GM18870 (cell line): ENCODE measurements around the gene TRAF2.

Experiments used
- ATAC-seq: cut with Tn5 transposase; IDR thresholded peaks from one replicate; pipeline ENCODE4 v1.9.1; 2021; ENCODE audit warnings: moderate library complexity; ENCODE audit not compliant: unreplicated experiment

TRAF2 gene

GRCh38 chr9:136958473-136958872 lies 72.2 kb downstream of the TRAF2 start:
- no peak for ATAC-seq

GRCh38 chr9:136958898-136959850 lies 72.9 kb downstream of the TRAF2 start:
- ATAC-seq, result no peak

DNA sequence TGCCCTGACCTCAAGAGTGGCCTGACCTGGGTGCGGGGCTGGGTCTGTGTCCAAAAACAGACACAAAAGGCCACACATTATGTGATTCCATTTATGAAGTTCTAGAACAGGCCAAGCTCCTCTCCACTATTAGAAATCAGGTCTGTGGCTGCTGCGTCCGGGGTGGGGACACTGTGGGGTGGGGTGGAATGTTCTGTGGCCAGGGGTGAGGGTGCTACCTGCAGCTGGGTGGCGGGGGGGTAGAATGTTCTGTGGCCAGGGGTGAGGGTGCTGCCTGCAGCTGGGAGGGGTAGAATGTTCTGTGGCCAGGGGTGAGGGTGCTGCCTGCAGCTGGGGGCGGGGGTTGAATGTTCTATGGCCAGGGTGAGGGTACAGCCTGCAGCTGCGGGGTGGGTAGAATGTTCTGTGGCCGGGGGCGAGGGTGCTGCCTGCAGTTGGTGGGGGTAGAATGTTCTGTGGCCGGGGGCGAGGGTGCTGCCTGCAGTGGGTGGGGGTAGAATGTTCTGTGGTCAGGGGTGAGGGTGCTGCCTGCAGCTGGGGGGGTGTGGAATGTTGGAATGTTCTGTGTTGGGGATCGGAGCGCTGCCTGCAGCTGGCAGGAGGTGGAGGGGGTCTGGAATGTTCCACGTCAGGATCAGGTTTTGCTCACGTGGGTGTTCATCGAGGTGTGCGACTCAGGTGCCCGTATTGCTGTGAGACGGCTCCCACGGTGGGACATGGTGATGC lies 74.1 kb downstream of the TRAF2 start:
- ATAC-seq, result no peak

- no peak for ATAC-seq
Measured at GRCh38 chr9:136960938-136961275, 74.6 kb downstream of the TRAF2 start.

DNA sequence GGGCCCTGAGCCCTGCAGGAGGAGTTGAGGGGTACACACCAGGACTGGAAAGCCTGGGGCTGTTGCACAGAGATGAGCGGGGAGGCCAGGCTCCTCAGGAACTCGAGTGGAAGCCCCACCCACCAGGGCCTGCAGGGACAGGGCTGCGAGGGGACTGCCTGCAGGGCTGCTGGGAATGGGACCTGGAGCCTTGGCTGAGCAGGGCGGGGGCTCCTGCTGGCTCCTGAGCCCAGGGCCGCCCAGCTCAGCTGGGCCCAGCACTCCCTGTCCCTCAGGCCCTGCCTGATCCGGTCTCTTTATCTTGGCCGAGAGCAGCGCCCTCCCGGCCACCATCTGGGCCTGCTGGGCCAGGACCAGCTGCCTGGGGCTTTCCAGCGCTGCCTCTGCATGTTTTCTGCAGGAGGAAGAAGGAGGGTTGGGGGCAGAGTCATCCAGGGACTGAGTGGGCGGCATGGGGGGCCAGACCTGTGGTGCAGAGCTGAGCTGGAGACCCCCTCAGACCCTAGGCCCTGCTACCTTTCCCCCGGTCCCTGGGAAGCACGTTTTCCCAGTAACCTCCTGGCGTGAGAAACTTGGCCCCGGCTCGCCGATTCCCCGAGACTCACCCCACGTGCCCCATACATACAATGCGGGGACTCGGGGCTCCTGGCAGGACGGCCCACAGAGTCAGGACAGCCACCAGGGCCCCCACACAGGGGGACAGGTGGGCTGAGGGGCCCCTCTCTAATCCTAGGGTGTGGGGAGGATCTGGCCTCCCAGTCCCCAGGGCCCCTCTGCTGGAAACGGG lies 75.2 kb downstream of the TRAF2 start:
- ATAC-seq, result no peak

GRCh38 chr9:136962163-136962562 lies 75.8 kb downstream of the TRAF2 start:
- ATAC-seq, result no peak

DNA sequence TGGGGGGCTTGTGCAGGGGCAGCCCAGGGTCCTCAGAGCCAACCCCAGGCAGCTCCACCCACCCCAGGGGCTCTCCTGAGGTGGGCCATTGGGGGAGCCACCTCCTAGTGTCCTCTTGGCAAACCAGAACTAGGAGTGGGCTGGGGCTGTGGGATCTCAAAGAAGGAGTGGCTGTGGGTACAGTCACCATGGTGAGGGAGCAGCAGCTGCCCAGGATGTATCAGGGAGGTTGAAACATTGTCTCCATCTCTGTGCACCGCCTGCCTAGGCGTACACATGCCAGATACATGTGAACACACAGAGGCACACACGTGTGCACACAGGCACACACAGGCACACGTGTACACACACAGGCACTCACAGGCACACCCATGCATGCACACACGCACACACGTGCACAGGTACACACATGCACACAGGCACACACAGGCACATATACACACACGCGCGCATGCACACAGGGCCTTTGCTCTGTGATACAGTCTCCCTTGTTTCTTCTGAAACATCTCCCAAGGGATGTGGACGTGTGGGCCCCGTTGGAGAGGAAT lies 76.5 kb downstream of the TRAF2 start:
- no peak for ATAC-seq

DNA sequence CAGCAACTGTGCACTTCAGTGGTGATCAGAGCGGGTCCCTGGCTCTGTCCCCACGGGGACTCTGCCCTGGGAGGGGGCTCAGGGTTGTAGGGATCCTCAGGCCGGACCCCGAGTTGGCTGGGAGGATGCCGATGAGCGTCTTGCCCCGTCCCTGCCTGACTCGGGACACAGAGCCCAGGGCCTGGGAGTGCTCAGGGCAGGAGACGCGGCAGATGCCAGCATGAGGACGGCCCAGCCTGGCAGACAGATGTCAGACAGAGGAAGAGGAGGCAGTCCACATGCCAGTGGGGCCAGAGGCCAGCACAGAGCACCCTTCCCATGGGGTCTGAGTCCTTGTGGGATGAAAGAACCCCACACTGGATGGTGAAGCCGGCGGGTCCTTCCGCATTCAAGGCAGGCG lies 77.0 kb downstream of the TRAF2 start:
- no peak for ATAC-seq

DNA sequence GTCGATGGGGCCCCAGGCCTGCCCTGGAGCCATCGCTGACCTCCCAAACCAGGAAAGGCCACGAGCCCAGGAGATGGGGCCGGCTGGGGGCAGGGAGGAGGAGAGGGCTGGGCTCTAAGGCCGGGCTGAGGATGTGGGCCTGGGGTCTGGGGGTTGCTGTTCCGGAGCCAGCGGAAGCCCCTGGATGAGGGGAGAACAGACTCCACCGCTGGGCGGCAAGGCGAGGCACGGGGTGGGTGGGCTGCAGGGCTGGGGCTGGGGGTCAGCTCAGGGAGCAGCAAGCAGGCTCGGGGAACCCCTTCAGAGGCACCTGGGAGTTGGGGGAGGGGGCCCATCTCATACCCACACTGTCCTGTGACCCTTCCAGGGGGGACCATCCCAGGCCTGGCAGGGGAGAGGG lies 77.4 kb downstream of the TRAF2 start:
- ATAC-seq, result no peak

GRCh38 chr9:136964171-136964689 lies 77.9 kb downstream of the TRAF2 start:
- no peak for ATAC-seq

DNA sequence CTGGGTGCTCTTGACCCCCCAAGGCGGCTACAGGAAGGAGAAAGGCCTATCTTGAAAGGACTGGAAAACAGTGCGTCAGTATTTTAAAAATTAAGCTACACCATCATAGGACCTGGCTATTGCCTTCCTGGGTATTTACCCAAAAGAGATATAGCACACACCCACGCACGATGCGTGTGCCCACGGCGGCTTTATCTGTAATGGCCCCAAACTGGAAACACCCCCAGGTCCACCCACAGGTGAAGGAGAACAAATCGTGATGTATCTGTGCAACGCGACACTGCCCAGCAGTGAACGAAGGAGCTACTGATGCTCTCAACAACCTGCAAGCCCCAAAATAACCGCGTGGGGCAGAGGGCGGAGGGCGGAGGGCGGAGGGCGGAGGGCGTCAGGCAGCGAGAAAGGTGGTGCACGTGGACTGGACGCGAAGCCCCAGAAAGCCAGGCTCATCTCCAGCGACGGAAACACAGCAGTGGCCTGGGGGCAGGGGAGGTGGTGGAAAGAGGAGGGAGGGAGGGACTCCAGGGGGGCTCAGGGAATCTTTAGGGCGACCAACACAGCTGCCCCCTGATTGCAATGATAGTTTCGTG lies 78.6 kb downstream of the TRAF2 start:
- no peak for ATAC-seq

GRCh38 chr9:136965771-136966484 lies 79.6 kb downstream of the TRAF2 start:
- ATAC-seq, result no peak

DNA sequence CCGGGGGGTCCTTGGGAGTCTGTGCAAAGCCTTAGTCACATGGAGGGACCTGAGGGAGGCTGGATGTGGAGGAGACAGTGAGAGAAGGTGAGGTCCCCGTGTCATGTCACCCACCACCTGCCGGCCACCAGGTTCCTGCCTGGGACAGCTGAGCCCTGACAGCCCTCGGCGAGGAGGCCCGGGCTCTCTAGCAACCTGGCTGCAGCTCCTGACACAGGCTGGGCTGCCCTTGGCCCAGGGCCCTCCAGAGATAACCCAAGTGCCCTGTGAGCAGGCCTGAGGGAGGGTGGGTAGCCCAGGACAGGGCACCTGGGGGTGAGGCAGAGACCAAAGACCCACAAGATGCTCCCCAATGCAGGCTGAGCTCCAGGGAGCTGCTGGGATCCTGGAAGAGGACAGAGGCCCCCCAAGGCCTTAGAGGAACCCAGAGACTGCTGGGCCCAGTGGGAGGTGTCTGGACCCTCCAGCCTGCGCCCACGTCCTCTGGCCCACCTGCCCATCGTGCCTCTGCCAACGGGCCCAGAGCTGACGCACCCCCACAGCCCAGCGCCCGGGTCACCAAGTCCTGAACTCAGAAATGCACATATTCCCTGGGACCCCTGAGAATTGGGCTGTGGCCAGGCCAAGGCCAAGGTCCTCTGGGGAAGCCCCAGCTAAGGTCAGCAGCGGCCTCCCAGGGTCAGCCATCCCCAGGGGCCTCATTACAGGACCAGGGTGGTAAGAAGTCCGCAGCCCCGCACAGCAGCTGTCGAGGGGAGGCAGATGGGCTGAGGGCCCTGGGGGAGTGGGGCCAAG lies 82.2 kb downstream of the TRAF2 start:
- ATAC-seq, result no peak

- ATAC-seq, result no peak
Measured at GRCh38 chr9:136969150-136969549, 82.8 kb downstream of the TRAF2 start.

- ATAC-seq, result no peak
Measured at GRCh38 chr9:136969774-136970173, 83.5 kb downstream of the TRAF2 start.

DNA sequence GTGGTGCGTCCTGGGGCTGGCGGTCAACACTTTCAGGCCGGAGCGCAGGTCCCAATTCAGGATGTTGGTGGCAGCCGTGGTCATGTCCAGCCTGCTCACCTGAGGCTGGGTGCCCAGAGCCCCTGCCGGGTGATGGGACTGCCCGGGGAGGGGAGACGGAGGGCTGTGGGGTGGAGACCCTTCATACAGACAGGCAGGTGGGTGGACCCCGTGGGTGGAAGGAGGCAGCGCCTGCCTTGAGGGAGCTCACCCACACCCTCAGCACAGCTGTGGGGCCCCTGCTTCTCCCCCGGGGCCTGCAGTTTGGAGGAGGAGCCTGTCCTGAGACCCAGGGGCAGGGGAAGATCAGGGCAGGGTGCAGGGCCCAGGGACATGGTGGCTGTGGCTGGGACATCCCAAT lies 84.0 kb downstream of the TRAF2 start:
- no peak for ATAC-seq

- no peak for ATAC-seq
Measured at GRCh38 chr9:136971746-136972145, 85.4 kb downstream of the TRAF2 start.

DNA sequence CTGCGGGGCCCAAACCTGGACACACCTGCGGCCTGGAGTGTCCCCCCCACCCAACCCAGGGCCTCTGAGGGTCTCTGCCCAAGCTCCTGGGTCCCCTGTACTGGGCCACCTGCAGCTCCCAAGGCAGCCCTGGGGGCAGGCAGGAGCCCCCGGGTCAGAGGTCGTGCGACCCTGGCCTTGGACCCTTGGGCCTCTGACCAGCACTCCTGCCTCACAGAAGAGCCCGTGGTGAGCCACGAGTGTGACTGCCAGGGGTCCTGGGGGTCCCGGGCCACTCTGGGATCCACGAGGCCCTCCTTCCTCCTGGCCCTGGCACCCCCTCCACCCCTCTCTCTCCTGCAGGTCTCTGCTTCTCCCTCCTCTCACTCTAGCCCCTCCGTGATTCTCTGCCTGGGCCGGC lies 86.0 kb downstream of the TRAF2 start:
- ATAC-seq, result no peak

GRCh38 chr9:136972743-136973142 lies 86.4 kb downstream of the TRAF2 start:
- no peak for ATAC-seq
